Raji (cell line): ENCODE results near the gene WDR70.

Source experiments
- POLR2A ChIP-seq: IDR thresholded peaks from 2 replicates; pipeline ENCODE4 v1.6.1; 2011; ENCODE audit warnings: low read depth, low read length, control low read depth; ENCODE audit not compliant: insufficient read depth

WDR70 gene

GRCh38 chr5:37615184-37615583 lies 236.1 kb downstream of the WDR70 start:
- no peak for TF ChIP-seq POLR2A

- TF ChIP-seq POLR2A: no peak
Observed at GRCh38 chr5:37619353-37619752, 240.2 kb downstream of the WDR70 start.

GRCh38 chr5:37626266-37626665 lies 247.1 kb downstream of the WDR70 start:
- TF ChIP-seq POLR2A: no peak

- no peak for TF ChIP-seq POLR2A
Observed at GRCh38 chr5:37628876-37629275, 249.8 kb downstream of the WDR70 start.

- TF ChIP-seq POLR2A: no peak
Observed at GRCh38 chr5:37631939-37632338, 252.8 kb downstream of the WDR70 start.

- TF ChIP-seq POLR2A: no peak
Observed at GRCh38 chr5:37637165-37637845, 258.2 kb downstream of the WDR70 start.

GRCh38 chr5:37638897-37639296 lies 259.8 kb downstream of the WDR70 start:
- no peak for TF ChIP-seq POLR2A

GRCh38 chr5:37640088-37640487 lies 261.0 kb downstream of the WDR70 start:
- no peak for TF ChIP-seq POLR2A

- no peak for TF ChIP-seq POLR2A
Observed at GRCh38 chr5:37641933-37642332, 262.8 kb downstream of the WDR70 start.

GRCh38 chr5:37645707-37646106 lies 266.6 kb downstream of the WDR70 start:
- no peak for TF ChIP-seq POLR2A

GRCh38 chr5:37657046-37657445 lies 277.9 kb downstream of the WDR70 start:
- TF ChIP-seq POLR2A: no peak

GRCh38 chr5:37658440-37658839 lies 279.3 kb downstream of the WDR70 start:
- TF ChIP-seq POLR2A: no peak

- TF ChIP-seq POLR2A: no peak
Observed at GRCh38 chr5:37660319-37660718, 281.2 kb downstream of the WDR70 start.

GRCh38 chr5:37661227-37661920 lies 282.3 kb downstream of the WDR70 start:
- no peak for TF ChIP-seq POLR2A

GRCh38 chr5:37661951-37662350 lies 282.8 kb downstream of the WDR70 start:
- no peak for TF ChIP-seq POLR2A

GRCh38 chr5:37662362-37662761 lies 283.2 kb downstream of the WDR70 start:
- TF ChIP-seq POLR2A: no peak

GRCh38 chr5:37662789-37663485 lies 283.8 kb downstream of the WDR70 start:
- TF ChIP-seq POLR2A: no peak

GRCh38 chr5:37663538-37663937 lies 284.4 kb downstream of the WDR70 start:
- no peak for TF ChIP-seq POLR2A
